Type B pancreatic cell (in vitro differentiated cells): ENCODE measurements around the gene ABCA9. TPM values are rescaled to one million over a fixed set of nuclear protein-coding genes. Genes with fewer than 3 reads are reported as not detected.

Source experiments
- DNase-seq: peaks from one replicate; pipeline ENCODE4 v3.0.0; 2021; ENCODE audit warnings: mixed read lengths; ENCODE audit not compliant: unreplicated experiment; ENCODE audit errors: extremely low spot score
- H3K27ac Mint-ChIP-seq: 2 replicates; pipeline ENCODE4 v1.8.0; 2021; ENCODE audit warnings: mild to moderate bottlenecking, mixed read lengths
- H3K27me3 Mint-ChIP-seq: 2 replicates; pipeline ENCODE4 v1.8.0; 2021; ENCODE audit warnings: mixed read lengths
- H3K36me3 Mint-ChIP-seq: 2 replicates; pipeline ENCODE4 v1.8.0; 2021; ENCODE audit warnings: mixed read lengths
- H3K4me1 Mint-ChIP-seq: one replicate; pipeline ENCODE4 v1.8.0; 2021; ENCODE audit warnings: mixed read lengths; ENCODE audit not compliant: unreplicated experiment
- H3K4me3 Mint-ChIP-seq: 2 replicates; pipeline ENCODE4 v1.8.0; 2021; ENCODE audit warnings: mild to moderate bottlenecking, mixed read lengths
- H3K9me3 Mint-ChIP-seq: 2 replicates; pipeline ENCODE4 v1.8.0; 2021; ENCODE audit warnings: mixed read lengths
- total RNA-seq: library from RNA; stranded (reverse); gene quantifications from 2 replicates; pipeline ENCODE4 v1.2.1, GENCODE V29; 2021; ENCODE audit warnings: low replicate concordance
- TF ChIP-seq, protein P1 (sequence below): fragments of 200-600 bp; sonication (generic); conservative IDR thresholded peaks from 2 replicates; pipeline ENCODE4 v1.5.0; 2021; ENCODE audit warnings: antibody characterized with exemption, mild to moderate bottlenecking

The ABCA9 gene
- total RNA-seq, 1 donor from 2014 or later: 5.0 TPM

DNA sequence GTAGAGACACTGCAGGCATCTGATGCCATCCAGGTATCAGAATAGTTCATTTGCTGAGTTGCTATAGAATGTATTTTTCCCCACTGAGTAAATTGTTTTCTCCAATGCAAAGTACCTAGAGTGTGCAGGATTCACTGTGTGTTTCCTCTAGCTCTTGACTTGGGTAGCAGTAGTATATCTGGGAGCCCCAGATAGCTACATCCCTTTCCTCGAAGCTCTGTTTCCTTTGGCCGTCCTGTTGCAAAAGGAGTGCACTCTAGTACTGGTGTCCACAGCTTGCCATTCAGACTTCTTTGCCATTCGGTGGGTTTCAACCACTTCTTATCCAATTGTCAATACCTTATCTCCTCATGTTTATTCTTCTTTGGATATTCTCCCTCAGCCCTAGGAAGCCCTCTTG is 118.3 kb downstream of the ABCA9 start:
- Mint-ChIP-seq H3K4me1 (no peaks in the 10 kb centered on the region), H3K27ac (no peak overlapping the region), H3K4me3 (no peak overlapping the region), H3K9me3 (no peaks in the 10 kb centered on the region), H3K36me3 (no peaks in the 10 kb centered on the region), H3K27me3 (no peaks in the 10 kb centered on the region)
- no peak for DNase-seq
- TF ChIP-seq, protein P1, sequence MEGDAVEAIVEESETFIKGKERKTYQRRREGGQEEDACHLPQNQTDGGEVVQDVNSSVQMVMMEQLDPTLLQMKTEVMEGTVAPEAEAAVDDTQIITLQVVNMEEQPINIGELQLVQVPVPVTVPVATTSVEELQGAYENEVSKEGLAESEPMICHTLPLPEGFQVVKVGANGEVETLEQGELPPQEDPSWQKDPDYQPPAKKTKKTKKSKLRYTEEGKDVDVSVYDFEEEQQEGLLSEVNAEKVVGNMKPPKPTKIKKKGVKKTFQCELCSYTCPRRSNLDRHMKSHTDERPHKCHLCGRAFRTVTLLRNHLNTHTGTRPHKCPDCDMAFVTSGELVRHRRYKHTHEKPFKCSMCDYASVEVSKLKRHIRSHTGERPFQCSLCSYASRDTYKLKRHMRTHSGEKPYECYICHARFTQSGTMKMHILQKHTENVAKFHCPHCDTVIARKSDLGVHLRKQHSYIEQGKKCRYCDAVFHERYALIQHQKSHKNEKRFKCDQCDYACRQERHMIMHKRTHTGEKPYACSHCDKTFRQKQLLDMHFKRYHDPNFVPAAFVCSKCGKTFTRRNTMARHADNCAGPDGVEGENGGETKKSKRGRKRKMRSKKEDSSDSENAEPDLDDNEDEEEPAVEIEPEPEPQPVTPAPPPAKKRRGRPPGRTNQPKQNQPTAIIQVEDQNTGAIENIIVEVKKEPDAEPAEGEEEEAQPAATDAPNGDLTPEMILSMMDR: no peak

DNA sequence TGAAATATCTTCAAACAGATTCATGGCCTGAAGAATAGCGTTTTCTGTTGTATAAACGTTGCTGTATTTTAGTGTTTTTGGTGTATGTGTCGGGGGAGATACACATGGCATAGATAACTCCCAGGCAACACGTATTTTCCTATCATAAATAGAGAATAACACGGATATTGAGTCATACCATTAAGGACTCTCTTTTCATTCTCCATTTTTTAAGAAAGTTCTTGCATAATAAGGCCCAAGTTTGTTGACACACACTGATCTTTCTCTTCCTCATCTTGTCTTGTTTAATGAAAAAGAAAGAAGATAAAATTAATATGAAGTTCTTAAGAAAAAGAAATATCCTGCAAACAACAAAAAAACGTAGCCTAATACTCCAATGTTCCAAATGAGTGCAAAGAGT is 119.0 kb downstream of the ABCA9 start:
- Mint-ChIP-seq H3K27ac (no peak overlapping the region), H3K4me3 (no peak overlapping the region), H3K4me1 (no peaks in the 10 kb centered on the region), H3K36me3 (no peaks in the 10 kb centered on the region), H3K9me3 (no peaks in the 10 kb centered on the region), H3K27me3 (no peaks in the 10 kb centered on the region)
- no peak for DNase-seq
- TF ChIP-seq, protein P1: no peak

DNA sequence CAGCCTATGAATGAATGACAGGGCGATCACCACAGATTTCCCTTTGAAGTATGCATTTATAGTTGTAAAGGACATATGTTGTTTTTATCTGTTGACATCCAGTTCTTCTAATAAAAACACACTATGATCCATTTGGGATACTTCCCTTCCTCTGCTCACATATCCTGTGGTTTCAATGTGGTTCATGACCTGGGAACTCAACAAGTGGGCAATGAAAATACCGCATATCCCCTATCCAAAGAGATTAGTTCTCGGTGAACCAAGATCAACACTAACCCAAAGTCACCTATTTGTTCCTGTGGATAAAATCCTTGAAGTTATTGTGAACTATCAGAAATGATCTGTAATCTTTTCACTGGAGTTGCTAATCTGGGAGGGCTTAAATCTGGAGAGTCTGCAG is 121.5 kb downstream of the ABCA9 start:
- DNase-seq: no peak
- Mint-ChIP-seq H3K36me3 (no peaks in the 10 kb centered on the region), H3K4me3 (no peak overlapping the region), H3K27me3 (peaks cover 3% of the 10 kb centered on the region), H3K4me1 (no peaks in the 10 kb centered on the region), H3K27ac (no peak overlapping the region), H3K9me3 (no peaks in the 10 kb centered on the region)
- TF ChIP-seq, protein P1: no peak

DNA sequence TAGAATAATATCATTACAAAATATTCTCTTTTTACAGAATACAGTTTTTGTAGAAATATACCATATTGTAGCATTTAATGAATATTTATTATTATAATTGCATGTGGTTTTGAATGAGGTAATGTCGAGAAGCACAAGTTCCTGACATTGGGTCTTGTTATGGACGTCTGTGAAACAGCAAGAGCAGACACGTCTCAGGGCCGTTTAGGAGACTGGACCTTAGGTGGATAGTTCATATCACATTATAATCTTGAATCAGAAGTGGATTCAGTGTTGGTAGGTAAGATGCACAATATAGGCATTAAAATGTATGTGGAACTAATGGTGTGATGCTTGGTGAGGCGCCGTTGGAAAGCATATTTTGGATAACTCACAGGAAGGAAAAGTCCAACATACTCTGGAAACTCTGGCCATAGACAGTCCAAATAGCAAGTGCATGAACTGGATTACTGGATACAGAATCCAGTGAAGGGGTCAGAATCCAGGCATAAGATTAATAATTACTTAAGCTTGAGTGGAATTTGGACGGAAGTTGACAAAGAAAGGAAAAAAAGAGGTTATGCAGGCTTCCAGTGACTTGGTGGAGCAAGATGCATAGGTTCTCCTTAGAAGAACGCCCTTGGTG is 122.7 kb downstream of the ABCA9 start:
- H3K4me1 Mint-ChIP-seq: no peaks in the 10 kb centered on the region
- DNase-seq: no peak
- H3K27me3 Mint-ChIP-seq: peaks cover 3% of the 10 kb centered on the region
- H3K9me3 Mint-ChIP-seq: no peaks in the 10 kb centered on the region
- TF ChIP-seq, protein P1: no peak
- no peak overlapping the region for H3K4me3 Mint-ChIP-seq
- H3K36me3 Mint-ChIP-seq: no peaks in the 10 kb centered on the region
- no peak overlapping the region for H3K27ac Mint-ChIP-seq

DNA sequence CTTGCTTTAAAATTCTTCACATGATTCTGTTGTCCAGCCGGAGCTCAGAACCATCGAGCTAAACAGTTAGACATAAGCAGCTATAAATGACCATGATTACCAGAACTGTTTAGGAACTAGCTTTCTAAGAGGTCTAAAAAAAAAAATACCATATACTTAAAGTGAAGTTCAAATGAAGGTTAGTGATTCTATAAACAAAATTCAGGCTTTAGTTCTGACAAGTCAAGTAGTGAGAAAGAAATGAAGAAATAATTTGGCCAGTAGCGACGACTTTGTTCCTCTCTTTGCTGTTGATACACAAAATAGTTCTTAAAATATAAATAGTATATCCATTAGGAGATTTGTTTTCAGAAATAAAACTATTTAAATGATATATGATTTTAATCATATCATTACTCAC is 133.2 kb downstream of the ABCA9 start:
- DNase-seq: no peak
- Mint-ChIP-seq H3K9me3 (no peaks in the 10 kb centered on the region), H3K4me1 (no peaks in the 10 kb centered on the region), H3K27me3 (no peaks in the 10 kb centered on the region), H3K27ac (no peak overlapping the region), H3K4me3 (no peak overlapping the region), H3K36me3 (no peaks in the 10 kb centered on the region)
- TF ChIP-seq, protein P1: no peak
